ENCODE data around the gene TMEM98. TPM values are rescaled to one million over a fixed set of nuclear protein-coding genes. Genes with fewer than 3 reads are reported as not detected.

The TMEM98 gene
- total and polyA plus RNA-seq, 9 of the 15 experiments (the other 6 are each of a cell fraction or from before 2014, with no cell fraction given): 33.5 to 164 (median 84.7) TPM

DNA sequence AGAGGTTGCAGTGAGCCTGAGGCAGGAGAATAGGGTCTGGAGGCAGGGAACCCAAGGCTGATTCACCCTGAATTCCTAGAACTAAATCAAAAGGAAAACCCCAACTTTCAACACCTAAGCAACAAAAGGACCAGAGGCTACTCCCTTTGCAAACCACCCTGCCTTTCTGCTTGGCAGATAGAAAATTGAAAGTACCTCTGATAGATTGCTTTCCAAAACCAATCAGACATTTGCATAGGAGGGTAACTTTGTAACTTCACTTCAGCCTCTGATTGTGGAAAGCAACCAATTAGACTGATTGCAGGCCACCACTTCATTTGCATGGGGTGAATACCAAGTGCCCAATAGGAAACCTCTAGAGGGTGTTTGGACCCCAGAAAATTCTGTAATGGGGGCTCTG lies 10.9 kb upstream of the TMEM98 start:
- peaks cover 18 to 39% of the 10 kb centered on the region in 2 experiments for H3K4me1 ChIP-seq (replicated peaks in 1 of 2; ENCODE audit: control insufficient read depth in 2 of 2, insufficient read depth in 2 of 2, low read length in 2 of 2)
- H3K4me2 ChIP-seq (ENCODE audit: insufficient read depth, low read length): no peak overlapping the region
- H3K27ac ChIP-seq (ENCODE audit: extremely low read depth, low read depth, low read length): no peak overlapping the region
- H4K20me1 ChIP-seq (replicated peaks; ENCODE audit: control insufficient read depth, insufficient read depth, low read length): no peaks in the 10 kb centered on the region
- in situ Hi-C loops (cut with MboI): no loop called here
- intact Hi-C loops (cut with micrococcal nuclease): no loop called here
- BruUV-seq (replicated peaks): no TSS peak
- TF ChIP-seq ZNF57 (CRISPR knock-in tag; IDR thresholded peaks at IDR 0.05): no peak
- no peak for TF ChIP-seq DDX20 (tag; IDR thresholded peaks at IDR 0.05; ENCODE audit: low read depth)
- no peak for TF ChIP-seq ESRRB (CRISPR knock-in tag; IDR thresholded peaks at IDR 0.05; ENCODE audit: borderline replicate concordance)
- no peak for TF ChIP-seq ELF2 (CRISPR knock-in tag; IDR thresholded peaks at IDR 0.05)
- TF ChIP-seq SAFB (IDR thresholded peaks at IDR 0.05; ENCODE audit: borderline replicate concordance, low read depth, low read length): no peak
- no peak for TF ChIP-seq ZNF217 (CRISPR knock-in tag; IDR thresholded peaks at IDR 0.05)
- no peak for TF ChIP-seq ARHGAP35 (IDR thresholded peaks at IDR 0.05; ENCODE audit: partially characterized antibody)
- TF ChIP-seq SAP30 (IDR thresholded peaks at IDR 0.05; ENCODE audit: borderline replicate concordance, insufficient read depth, low read depth, low read length, poor library complexity, severe bottlenecking): no peak
- TF ChIP-seq, protein P1, sequence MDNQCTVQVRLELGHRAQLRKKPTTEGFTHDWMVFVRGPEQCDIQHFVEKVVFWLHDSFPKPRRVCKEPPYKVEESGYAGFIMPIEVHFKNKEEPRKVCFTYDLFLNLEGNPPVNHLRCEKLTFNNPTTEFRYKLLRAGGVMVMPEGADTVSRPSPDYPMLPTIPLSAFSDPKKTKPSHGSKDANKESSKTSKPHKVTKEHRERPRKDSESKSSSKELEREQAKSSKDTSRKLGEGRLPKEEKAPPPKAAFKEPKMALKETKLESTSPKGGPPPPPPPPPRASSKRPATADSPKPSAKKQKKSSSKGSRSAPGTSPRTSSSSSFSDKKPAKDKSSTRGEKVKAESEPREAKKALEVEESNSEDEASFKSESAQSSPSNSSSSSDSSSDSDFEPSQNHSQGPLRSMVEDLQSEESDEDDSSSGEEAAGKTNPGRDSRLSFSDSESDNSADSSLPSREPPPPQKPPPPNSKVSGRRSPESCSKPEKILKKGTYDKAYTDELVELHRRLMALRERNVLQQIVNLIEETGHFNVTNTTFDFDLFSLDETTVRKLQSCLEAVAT (IDR thresholded peaks at IDR 0.05): no peak
- no peak for TF ChIP-seq FOXJ2 (tag; IDR thresholded peaks at IDR 0.05)
- TF ChIP-seq ZNF133 (CRISPR knock-in tag; IDR thresholded peaks at IDR 0.05): no peak
- TF ChIP-seq NONO (IDR thresholded peaks at IDR 0.05; ENCODE audit: low read depth in 2 of 2, low read length in 1 of 2): no peak
- H3K27me3 ChIP-seq (ENCODE audit: control insufficient read depth in 2 of 2, insufficient read depth in 2 of 2, low read length in 2 of 2): no peaks in the 10 kb centered on the region
- FAIRE-seq (no peak), ATAC-seq (no peak), DNase-seq (ENCODE audit: extremely low read depth in 1 of 4, low spot score in 3 of 4) (no peak)
- H3K9me3 ChIP-seq (replicated peaks; ENCODE audit: control insufficient read depth, insufficient read depth, low read depth, low read length): no peaks in the 10 kb centered on the region; the same call in 1 of the 2 replicates
- POLR2A ChIA-PET: interaction anchor here (4.8 kb wide), 1 partner anchor 12 kb away, joined by 26 read pairs; the partner anchor contains the start of gene TMEM98
- no peaks in the 10 kb centered on the region for H3K9me1 ChIP-seq (ENCODE audit: control insufficient read depth, insufficient read depth, low read length)
- H3K79me2 ChIP-seq (ENCODE audit: control insufficient read depth, insufficient read depth, low read length): no peaks in the 10 kb centered on the region
- no peak overlapping the region for H2AFZ ChIP-seq (ENCODE audit: low read depth, low read length)
- no peaks in the 10 kb centered on the region for H3K36me3 ChIP-seq (ENCODE audit: control insufficient read depth, insufficient read depth, low read length)
- no peak overlapping the region for H3K4me3 ChIP-seq
- H3K9ac ChIP-seq (ENCODE audit: insufficient read depth in 1 of 2, low read depth in 2 of 2, low read length in 2 of 2): no peak overlapping the region
- CTCF ChIA-PET (ENCODE audit: low intra/inter-chr PET ratio): no interaction called here

Data from K562 (cell line).